Measurements from ENCODE around the gene SNRPD3. TPM values are rescaled to one million over a fixed set of nuclear protein-coding genes. Genes with fewer than 3 reads are reported as not detected.

SNRPD3 gene
- total and polyA plus RNA-seq, 9 of the 15 experiments (the other 6 are each of a cell fraction or from before 2014, with no cell fraction given) = 131 to 366 (median 274) TPM

DNA sequence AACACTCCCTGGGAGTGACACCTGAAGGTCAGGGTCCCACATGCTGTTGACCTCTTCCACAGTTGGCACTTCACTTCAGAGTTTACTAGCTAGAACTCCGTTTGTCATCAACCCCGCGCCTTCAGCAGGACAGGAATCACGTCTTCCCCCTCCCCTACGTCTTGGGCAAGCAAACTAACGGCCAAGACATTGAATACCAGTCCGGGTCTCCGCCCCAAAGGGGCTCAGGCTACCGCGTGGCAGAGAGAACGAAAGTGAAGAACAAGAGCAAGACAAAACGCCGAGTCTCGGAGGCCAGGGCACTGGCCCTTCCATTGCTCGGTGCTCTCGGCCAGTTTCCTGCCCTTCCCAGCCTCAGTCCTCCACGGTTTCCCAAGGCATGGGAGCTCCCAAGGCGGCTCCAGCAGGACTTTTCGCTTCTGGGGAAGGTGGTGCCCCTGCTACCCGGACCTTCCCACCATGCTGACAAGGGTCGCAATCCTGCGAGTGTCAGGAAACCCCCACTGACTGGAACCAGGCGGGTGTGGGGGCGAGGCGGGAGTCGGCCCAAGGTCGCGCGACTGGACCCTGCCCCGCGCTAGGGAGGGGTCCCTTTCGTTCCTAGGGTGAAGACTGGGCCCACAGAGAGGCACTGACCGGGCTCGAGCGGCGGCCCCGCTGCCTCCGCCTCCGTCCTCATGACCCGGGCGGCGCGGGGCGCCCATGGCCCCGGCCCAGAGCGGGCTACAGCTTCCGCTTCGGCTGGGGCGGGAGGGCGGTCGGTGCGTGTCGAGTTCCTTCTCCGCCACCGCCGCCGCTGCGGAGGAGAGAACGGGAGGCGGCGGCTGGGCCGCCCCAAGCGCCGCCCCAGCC, 1.3 kb upstream of the SNRPD3 start, which contains the start of gene GUCD1 (continued):
- TF ChIP-seq RBFOX2 (IDR thresholded peaks at IDR 0.05; ENCODE audit: low read depth, low read length) = no peak; the same call in 1 of the 2 replicates
- TF ChIP-seq EP400 (IDR thresholded peaks at IDR 0.05) = 0 out of 2 replicates have a peak, but pooled peaks have one; percentile 38
- no peak for TF ChIP-seq MEIS2 (IDR thresholded peaks at IDR 0.05; ENCODE audit: partially characterized antibody)
- no peak for TF ChIP-seq ELF2 (CRISPR knock-in tag; IDR thresholded peaks at IDR 0.05)
- no peak for TF ChIP-seq CREBBP (IDR thresholded peaks at IDR 0.05; ENCODE audit: low read depth, low read length)
- peak in 2 of 3 experiments; percentile 31 to 40 for TF ChIP-seq YY1 (IDR thresholded peaks at IDR 0.05; ENCODE audit: borderline replicate concordance in 1 of 3, control insufficient read depth in 1 of 3, extremely low read depth in 1 of 3, insufficient read depth in 3 of 3, insufficient read length in 1 of 3, insufficient replicate concordance in 2 of 3, low read depth in 1 of 3, low read length in 2 of 3)
- no peak for TF ChIP-seq BACH1 (tag; IDR thresholded peaks at IDR 0.05)
- TF ChIP-seq, protein P1, sequence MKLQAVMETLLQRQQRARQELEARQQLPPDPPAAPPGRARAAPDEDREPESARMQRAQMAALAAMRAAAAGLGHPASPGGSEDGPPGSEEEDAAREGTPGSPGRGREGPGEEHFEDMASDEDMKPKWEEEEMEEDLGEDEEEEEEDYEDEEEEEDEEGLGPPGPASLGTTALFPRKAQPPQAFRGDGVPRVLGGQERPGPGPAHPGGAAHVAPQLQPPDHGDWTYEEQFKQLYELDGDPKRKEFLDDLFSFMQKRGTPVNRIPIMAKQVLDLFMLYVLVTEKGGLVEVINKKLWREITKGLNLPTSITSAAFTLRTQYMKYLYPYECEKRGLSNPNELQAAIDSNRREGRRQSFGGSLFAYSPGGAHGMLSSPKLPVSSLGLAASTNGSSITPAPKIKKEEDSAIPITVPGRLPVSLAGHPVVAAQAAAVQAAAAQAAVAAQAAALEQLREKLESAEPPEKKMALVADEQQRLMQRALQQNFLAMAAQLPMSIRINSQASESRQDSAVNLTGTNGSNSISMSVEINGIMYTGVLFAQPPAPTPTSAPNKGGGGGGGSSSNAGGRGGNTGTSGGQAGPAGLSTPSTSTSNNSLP (IDR thresholded peaks at IDR 0.05; ENCODE audit: borderline replicate concordance, low read depth, low read length) = no peak
- no peak for TF ChIP-seq TCF7 (IDR thresholded peaks at IDR 0.05; ENCODE audit: borderline replicate concordance)
- TF ChIP-seq ARID2 (IDR thresholded peaks at IDR 0.05) = no peak
- TF ChIP-seq GTF2E2 (tag; IDR thresholded peaks at IDR 0.05) = no peak
- TF ChIP-seq, protein P2, sequence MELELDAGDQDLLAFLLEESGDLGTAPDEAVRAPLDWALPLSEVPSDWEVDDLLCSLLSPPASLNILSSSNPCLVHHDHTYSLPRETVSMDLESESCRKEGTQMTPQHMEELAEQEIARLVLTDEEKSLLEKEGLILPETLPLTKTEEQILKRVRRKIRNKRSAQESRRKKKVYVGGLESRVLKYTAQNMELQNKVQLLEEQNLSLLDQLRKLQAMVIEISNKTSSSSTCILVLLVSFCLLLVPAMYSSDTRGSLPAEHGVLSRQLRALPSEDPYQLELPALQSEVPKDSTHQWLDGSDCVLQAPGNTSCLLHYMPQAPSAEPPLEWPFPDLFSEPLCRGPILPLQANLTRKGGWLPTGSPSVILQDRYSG (tag; conservative IDR thresholded peaks at IDR 0.05; ENCODE audit: low read depth) = no peak
- no peak for TF ChIP-seq ZFP1 (CRISPR knock-in tag; IDR thresholded peaks at IDR 0.05)
- no peak for TF ChIP-seq NELFE (IDR thresholded peaks at IDR 0.05; ENCODE audit: insufficient read depth, insufficient read length)
- TF ChIP-seq ZFP36 (IDR thresholded peaks at IDR 0.05; ENCODE audit: low read depth, low read length, partially characterized antibody) = no peak
- peak; percentile 43 for TF ChIP-seq RBBP5 (IDR thresholded peaks at IDR 0.05; ENCODE audit: borderline replicate concordance, insufficient read depth, low read length, poor library complexity, severe bottlenecking)
- no peak for TF ChIP-seq MECOM (CRISPR knock-in tag; IDR thresholded peaks at IDR 0.05)
- no peak for TF ChIP-seq ZNF184 (CRISPR knock-in tag; IDR thresholded peaks at IDR 0.05)
- no peak for TF ChIP-seq CBFA2T2 (conservative IDR thresholded peaks at IDR 0.05)
- TF ChIP-seq ZBTB1 (CRISPR knock-in tag; IDR thresholded peaks at IDR 0.05; ENCODE audit: borderline replicate concordance, low read depth) = no peak
- no peak for TF ChIP-seq RBM25 (IDR thresholded peaks at IDR 0.05; ENCODE audit: low read depth, low read length, severe bottlenecking)
- no peak for TF ChIP-seq TAF7 (tag; IDR thresholded peaks at IDR 0.05)
- peak; percentile 67 for TF ChIP-seq SAP30 (IDR thresholded peaks at IDR 0.05; ENCODE audit: borderline replicate concordance, insufficient read depth, low read depth, low read length, poor library complexity, severe bottlenecking)
- TF ChIP-seq ZNF263 (CRISPR knock-in tag; IDR thresholded peaks at IDR 0.05; ENCODE audit: borderline replicate concordance) = peak; percentile 29; the same call in 1 of the 2 replicates
- no peak for TF ChIP-seq ZNF696 (CRISPR knock-in tag; conservative IDR thresholded peaks at IDR 0.05)
- no peak for TF ChIP-seq SRSF3 (IDR thresholded peaks at IDR 0.05; ENCODE audit: insufficient read depth, low read length)
